Rectal smooth muscle tissue (tissue), 1 donor: Measurements from ENCODE around the gene C1D.
"Not testable (repeated sequence)": the region's sequence is repeated elsewhere in the genome, so short reads cannot be mapped to it uniquely, and the experiment has no call there.

Experiments used
- H3K27ac ChIP-seq: one replicate; pipeline ENCODE4 v1.7.0; 2013; ENCODE audit warnings: low read depth, low read length, inconsistent platforms
- H3K27me3 ChIP-seq: one replicate; pipeline ENCODE4 v1.7.0; 2013; ENCODE audit warnings: low read length; ENCODE audit not compliant: control insufficient read depth, insufficient read depth
- H3K36me3 ChIP-seq: one replicate; pipeline ENCODE4 v1.7.0; 2013; ENCODE audit warnings: low read length; ENCODE audit not compliant: control insufficient read depth, insufficient read depth
- H3K4me1 ChIP-seq: one replicate; pipeline ENCODE4 v1.7.0; 2013; ENCODE audit warnings: low read length; ENCODE audit not compliant: control insufficient read depth, insufficient read depth
- H3K4me3 ChIP-seq: one replicate; pipeline ENCODE4 v1.7.0; 2013; ENCODE audit warnings: low read length
- H3K9ac ChIP-seq: one replicate; pipeline ENCODE4 v1.7.0; 2013; ENCODE audit warnings: low read length

The C1D gene

DNA sequence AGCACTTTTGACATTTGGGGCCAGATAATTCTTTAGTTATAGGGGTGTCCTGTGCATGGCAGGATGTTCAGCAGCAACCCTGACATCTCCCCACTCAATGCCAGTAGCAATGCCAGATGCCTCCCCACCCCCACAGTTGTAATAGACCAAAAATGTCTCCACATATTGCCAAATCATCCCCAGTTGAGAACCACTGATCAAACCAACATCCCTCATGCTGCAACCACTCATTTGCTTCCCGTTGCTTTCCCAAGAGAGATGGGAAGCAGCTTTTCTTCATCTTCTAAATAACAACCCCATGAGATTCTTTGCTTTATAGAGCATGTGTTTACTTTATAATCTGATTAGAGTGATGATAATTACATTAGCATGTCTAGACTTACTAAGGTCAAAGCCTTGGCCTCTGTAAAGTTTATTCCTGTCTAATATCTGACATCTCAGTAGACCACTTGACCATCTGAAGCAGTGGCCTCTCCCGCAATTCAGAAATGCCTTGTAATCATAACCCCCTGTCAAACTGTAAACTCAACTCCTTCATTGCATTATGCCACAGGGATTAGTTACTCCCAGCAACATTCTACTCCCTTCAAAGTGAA is 28.7 kb upstream of the C1D start:
- H3K4me3 ChIP-seq, result no peak overlapping the region
- no peak overlapping the region for H3K27ac ChIP-seq
- no peaks in the 10 kb centered on the region for H3K27me3 ChIP-seq
- H3K9ac ChIP-seq, result no peak overlapping the region
- H3K36me3 ChIP-seq, result no peaks in the 10 kb centered on the region
- H3K4me1 ChIP-seq, result no peaks in the 10 kb centered on the region

DNA sequence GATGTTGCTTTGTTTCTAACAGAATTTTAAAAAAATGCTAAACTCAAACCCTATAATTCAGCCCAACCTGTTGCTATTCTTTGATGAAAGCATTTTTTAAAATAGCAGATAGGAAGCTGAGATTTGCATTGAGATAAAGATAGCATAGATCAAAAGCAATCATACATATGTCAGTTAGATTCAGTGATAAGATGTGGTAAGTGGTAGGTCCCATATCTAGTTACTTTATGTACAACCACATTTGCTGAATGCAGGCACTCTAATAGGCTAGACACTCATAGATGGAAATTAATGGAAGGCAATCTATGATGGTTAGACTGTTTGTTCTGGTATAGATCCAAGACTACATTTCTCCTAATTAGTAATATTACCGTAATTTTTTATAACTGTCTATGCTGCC is 27.2 kb upstream of the C1D start:
- Histone ChIP-seq H3K9ac (no peak overlapping the region), H3K4me1 (no peaks in the 10 kb centered on the region), H3K27me3 (no peaks in the 10 kb centered on the region)

DNA sequence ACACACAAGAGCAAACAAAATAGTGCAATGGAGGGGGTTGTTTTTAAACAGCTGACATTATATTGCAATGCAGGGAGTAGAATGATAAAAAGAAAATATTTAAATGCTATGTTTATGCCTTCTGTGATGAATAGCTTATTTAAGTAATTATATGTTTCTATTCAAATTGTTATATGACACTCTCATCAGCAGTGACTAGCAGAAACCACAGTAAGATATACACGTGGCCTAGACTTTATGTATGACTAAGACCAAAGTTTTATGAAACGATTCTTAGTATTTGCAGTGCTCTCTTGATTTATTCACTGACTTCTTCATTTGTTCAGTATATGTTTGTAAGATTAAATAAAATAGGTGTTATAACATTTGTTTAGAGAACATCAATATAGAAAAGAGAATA is 26.1 kb upstream of the C1D start:
- Histone ChIP-seq H3K27ac (no peak overlapping the region), H3K4me1 (no peaks in the 10 kb centered on the region), H3K9ac (no peak overlapping the region), H3K36me3 (no peaks in the 10 kb centered on the region), H3K4me3 (no peak overlapping the region), H3K27me3 (no peaks in the 10 kb centered on the region)

More for the DNA sequence above, 27.2 kb upstream of the C1D start:
- Histone ChIP-seq H3K36me3 (no peaks in the 10 kb centered on the region), H3K27ac (no peak overlapping the region), H3K4me3 (no peak overlapping the region)

DNA sequence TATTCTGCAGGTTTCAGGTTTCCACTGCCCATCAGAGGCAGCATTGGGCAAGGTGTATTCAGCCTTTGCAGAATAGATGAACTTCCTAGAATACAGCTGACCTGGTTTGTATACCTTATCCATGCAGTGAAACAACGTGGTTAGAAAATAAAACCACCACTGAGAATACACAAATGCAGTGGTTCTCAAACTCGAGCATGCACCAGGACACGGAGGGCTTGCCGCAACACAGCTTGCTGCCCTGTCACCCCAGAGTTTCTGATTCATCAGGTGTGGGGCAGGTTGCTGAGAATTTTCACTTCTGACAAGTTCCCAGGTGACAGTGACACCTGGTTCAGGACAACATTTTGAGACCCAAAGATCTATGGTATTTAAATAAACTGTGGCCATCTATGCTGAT is 23.4 kb upstream of the C1D start:
- no peaks in the 10 kb centered on the region for H3K36me3 ChIP-seq
- no peaks in the 10 kb centered on the region for H3K4me1 ChIP-seq
- H3K27ac ChIP-seq, result no peak overlapping the region
- H3K27me3 ChIP-seq, result no peaks in the 10 kb centered on the region
- no peak overlapping the region for H3K9ac ChIP-seq
- no peak overlapping the region for H3K4me3 ChIP-seq

DNA sequence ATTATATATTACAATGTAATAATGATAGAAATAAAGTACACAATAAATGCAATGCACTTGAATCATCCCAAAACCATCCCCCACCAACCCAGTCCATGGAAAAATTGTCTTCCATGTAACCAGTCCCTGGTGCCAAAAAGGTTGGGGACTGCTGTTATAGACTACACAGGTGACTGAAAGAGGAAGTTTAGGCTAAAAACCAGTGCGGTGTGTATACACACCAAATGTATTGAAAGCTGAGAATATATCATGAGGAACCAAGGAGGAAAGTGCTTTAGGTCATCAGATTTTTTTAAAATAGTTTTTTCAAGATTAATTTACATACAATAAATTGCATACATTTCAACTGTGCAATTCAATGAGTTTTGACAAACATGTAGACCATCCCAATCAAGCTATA is 20.5 kb upstream of the C1D start:
- Histone ChIP-seq H3K36me3 (no peaks in the 10 kb centered on the region), H3K27me3 (no peaks in the 10 kb centered on the region), H3K4me1 (no peaks in the 10 kb centered on the region), H3K9ac (no peak overlapping the region), H3K4me3 (no peak overlapping the region), H3K27ac (no peak overlapping the region)

DNA sequence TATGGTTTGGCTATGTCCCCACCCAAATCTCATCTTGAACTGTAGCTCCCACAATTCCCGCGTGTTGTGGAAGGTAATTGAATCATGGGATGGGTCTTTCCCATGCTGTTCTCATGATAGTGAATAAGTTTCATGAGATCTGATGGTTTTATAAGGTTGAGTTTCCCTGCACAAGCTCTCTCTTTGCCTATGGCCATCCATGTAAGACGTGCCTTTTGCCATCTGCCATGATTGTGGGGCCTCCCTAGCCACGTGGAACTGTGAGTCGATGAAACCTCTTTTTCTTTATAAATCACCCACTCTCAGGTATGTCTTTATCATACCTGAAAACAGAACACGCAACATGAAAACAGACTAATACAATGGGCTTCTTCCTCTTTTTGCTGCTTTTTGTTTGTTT is 11.2 kb upstream of the C1D start:
- Histone ChIP-seq H3K9ac (no peak overlapping the region), H3K4me3 (no peak overlapping the region), H3K27ac (no peak overlapping the region), H3K36me3 (no peaks in the 10 kb centered on the region), H3K27me3 (no peaks in the 10 kb centered on the region), H3K4me1 (no peaks in the 10 kb centered on the region)

DNA sequence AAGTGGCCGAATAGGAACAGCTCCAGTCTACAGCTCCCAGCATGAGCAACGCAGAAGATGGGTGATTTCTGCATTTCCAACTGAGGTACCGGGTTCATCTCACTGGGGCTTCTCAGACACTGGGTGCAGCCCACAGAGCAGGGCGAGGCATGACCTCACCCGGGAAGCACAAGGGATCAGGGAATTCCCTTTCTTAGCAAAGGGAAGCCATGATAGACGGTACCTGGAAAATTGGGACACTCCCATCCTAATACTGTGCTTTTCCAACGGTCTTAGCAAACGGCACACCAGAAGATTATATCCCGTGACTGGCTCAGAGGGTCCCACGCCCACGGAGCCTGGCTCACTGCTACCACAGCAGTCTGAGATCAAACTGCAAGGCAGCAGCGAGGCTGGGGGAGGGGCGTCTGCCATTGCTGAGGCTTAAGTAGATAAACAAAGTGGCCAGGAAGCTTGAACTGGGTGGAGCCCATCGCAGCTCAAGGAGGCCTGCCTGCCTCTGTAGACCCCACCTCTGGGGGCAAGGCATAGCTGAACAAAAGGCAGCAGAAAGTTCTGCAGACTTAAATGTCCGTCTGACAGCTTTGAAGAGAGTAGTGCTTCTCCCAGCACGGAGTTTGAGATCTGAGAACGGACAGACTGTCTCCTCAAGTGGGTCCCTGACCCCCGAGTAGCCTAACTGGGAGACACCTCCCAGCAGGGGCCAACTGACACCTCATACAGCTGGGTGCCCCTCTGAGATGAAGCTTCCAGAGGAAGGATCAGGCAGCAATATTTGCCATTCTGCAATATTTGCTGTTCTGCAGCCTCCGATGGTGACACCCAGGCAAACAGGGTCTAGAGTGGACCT is 1.2 kb upstream of the C1D start:
- not testable (repeated sequence) for H3K27me3 ChIP-seq, H3K4me1 ChIP-seq, H3K4me3 ChIP-seq, H3K36me3 ChIP-seq, H3K9ac ChIP-seq, H3K27ac ChIP-seq

DNA sequence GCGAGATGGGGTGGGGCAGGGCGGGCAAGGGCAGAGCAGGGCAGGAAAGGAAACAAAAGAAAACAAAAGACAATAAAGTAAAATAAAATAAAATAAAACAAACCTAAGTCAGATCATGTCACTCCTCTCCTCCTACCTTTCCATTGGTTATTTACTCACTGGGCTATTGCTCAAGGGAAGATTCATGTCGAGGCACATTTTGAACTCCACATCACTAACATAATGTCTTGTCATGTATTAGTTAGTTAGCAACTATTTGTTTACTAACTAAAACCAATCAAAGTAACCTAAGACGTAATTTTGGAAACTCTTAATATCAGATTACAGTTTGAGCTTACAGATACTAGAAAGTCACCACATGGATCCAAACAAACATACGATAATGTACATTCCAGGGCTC is 2.2 kb downstream of the C1D start:
- Histone ChIP-seq H3K27me3 (no peaks in the 10 kb centered on the region), H3K27ac (no peak overlapping the region), H3K36me3 (no peaks in the 10 kb centered on the region), H3K9ac (no peak overlapping the region), H3K4me1 (peaks cover 10% of the 10 kb centered on the region), H3K4me3 (no peak overlapping the region)

DNA sequence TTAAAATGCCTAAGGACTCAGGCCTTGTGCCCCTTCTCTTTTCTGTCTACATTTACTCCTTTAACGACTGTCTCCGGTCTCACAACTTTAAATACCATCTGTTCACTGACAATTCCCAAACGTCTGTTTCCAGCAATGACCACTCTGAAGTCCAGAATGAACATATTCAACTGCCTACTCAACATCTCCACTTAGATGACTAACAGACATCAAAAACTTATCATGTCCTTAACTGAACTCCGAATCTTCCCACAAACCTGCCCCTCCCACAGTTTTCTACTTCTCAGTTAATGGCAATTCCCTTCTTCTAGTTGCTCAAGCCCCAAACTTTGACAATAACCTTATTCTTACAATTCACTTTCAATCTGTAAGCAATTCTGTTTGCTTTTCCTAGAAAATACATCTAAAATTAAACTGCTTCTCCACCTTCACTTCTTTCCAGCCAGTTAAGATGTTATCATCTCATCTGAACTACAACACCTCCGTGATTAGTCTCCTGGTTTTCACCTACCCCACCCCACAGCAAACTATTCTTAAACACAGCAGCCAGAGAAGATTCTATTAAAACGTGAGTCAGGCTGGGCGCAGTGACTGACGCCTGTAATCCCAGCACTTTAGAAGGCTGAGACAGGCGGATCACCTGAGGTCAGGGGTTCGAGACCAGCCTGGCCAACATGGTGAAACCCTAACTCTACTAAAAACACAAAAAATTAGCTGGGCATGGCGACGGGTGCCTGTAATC is 2.8 kb downstream of the C1D start:
- H3K27me3 ChIP-seq, result no peaks in the 10 kb centered on the region
- no peak overlapping the region for H3K27ac ChIP-seq
- no peaks in the 10 kb centered on the region for H3K36me3 ChIP-seq
- no peak overlapping the region for H3K4me3 ChIP-seq
- H3K4me1 ChIP-seq, result peaks cover 10% of the 10 kb centered on the region
- no peak overlapping the region for H3K9ac ChIP-seq

DNA sequence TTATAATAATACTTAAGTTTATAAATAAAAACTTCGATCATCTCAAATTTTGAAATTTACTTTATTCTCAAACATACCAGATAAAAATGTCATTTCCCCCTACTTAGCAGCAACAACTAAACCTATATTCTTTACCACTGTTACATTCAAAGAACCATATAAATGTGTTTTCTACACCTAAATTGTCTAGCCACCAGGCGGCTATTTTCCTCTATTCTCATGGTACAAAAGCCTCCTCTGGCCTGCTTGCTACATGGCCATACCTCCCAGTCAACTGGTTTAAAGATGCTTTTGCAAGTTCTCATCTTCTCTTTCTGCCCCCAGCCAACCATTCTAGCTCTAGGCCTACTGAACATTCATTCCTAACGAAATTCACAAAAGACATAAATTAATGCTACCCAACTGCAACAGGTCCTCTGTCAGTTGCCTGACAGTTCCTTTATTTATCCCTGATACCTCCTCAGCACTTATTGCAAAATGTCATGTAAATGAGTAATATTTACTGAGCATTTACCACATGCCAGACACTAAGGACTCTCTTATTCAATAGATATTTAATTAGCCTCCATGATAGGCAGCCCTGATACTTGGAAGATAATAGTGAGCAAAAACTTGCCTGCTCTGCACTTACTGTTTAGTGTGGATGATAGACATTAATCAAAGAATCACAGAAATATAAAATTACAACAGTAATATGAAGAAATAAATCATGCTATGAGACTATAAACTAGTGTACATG is 5.0 kb downstream of the C1D start:
- H3K4me1 ChIP-seq, result peaks cover 10% of the 10 kb centered on the region
- no peaks in the 10 kb centered on the region for H3K36me3 ChIP-seq
- no peaks in the 10 kb centered on the region for H3K27me3 ChIP-seq
- H3K27ac ChIP-seq, result no peak overlapping the region
- H3K9ac ChIP-seq, result no peak overlapping the region
- H3K4me3 ChIP-seq, result no peak overlapping the region

DNA sequence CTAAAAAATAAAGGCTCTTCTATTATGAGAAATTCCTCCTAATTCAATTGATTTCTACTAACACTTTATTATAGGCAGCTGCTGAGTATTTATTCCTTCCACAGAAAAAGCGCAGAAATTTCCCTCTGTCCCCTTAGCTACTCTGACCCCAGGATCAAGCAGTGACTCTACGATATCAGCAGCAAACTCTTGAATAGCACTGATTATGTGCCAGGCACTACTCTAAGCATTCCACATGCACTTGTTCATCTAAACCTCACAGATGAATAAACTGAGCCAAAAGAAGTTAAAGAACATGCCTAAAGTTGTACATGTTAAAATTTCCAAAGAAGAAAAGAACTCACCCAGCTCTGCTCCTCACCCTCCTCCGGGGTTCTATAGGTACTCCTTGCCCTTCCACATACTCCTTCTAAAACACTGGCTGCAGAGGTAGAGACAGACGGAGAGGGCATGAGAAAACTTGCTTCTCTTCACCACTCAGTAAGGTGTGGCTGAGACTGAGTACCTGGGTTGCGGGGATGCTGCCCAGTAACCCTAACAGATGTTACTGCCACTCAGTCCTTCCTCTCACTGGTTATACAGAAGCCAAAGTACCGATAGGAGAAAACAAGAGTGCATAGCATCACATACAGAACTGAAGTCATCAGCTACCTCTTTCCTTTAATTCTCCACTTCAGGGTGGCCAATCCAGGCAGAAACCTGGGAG is 9.9 kb downstream of the C1D start:
- Histone ChIP-seq H3K27ac (no peak overlapping the region), H3K4me3 (no peak overlapping the region), H3K9ac (no peak overlapping the region), H3K36me3 (no peaks in the 10 kb centered on the region), H3K4me1 (no peaks in the 10 kb centered on the region), H3K27me3 (no peaks in the 10 kb centered on the region)

DNA sequence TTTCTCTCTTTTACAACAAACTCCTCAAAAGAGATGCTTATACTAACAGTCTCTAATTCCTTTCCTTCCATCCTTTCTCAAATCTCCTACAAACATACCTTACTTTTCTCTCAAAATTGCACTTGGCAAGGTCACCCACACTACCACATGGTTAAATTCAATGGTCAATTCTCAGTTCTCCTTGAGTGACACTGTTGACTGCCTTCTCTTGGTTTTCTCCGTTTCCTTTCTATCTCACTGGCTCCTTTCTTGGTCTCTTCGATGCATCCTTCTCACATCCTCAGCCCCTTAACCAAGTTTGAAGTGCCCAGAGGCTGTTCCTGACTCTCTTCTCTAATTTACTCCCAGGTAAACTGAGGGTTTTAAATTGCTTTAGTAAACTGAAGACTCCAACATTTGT is 12.5 kb downstream of the C1D start:
- Histone ChIP-seq H3K4me1 (no peaks in the 10 kb centered on the region), H3K27me3 (no peaks in the 10 kb centered on the region), H3K9ac (no peak overlapping the region), H3K36me3 (no peaks in the 10 kb centered on the region), H3K27ac (no peak overlapping the region), H3K4me3 (no peak overlapping the region)
